RWPE2 (cell line): ENCODE measurements around the gene PTPRD.
"Not testable (repeated sequence)": the region's sequence is repeated elsewhere in the genome, so short reads cannot be mapped to it uniquely, and the experiment has no call there.

Experiments used
- ATAC-seq: fragments of 200-7000 bp; cut with Tn5 transposase; 3 replicates; pipeline ENCODE4 v1.9.1; 2021; ENCODE audit warnings: low read depth
- DNase-seq: peaks from one replicate; pipeline ENCODE4 v3.0.0-alpha.2; 2020; ENCODE audit warnings: low spot score
- H3K27ac ChIP-seq: fragments of 450-650 bp; 2 replicates; pipeline ENCODE4 v1.5.1; 2017; ENCODE audit warnings: mild to moderate bottlenecking; ENCODE audit not compliant: poor library complexity, severe bottlenecking
- H3K27me3 ChIP-seq: fragments of 250-450 bp; sonication (Bioruptor Pico); 2 replicates; pipeline ENCODE4 v1.5.1; 2021; ENCODE audit warnings: mild to moderate bottlenecking, moderate library complexity; ENCODE audit not compliant: insufficient read depth, poor library complexity, severe bottlenecking
- H3K36me3 ChIP-seq: fragments of 250-450 bp; sonication (Bioruptor Pico); 2 replicates; pipeline ENCODE4 v1.5.1; 2020; ENCODE audit warnings: low read depth, mild to moderate bottlenecking, moderate library complexity
- H3K4me1 ChIP-seq: fragments of 250-450 bp; sonication (Bioruptor Pico); 2 replicates; pipeline ENCODE4 v1.5.1; 2021; ENCODE audit warnings: mild to moderate bottlenecking, moderate library complexity; ENCODE audit not compliant: insufficient read depth, poor library complexity, severe bottlenecking
- H3K4me3 ChIP-seq: fragments of 250-450 bp; sonication (Bioruptor Pico); 2 replicates; pipeline ENCODE4 v1.5.1; 2021; ENCODE audit warnings: mild to moderate bottlenecking, moderate library complexity; ENCODE audit not compliant: severe bottlenecking
- H3K9me3 ChIP-seq: fragments of 250-450 bp; sonication (Bioruptor Pico); 2 replicates; pipeline ENCODE4 v1.5.1; 2021; ENCODE audit warnings: mild to moderate bottlenecking, moderate library complexity; ENCODE audit not compliant: severe bottlenecking
- TF ChIP-seq, protein P1 (sequence below): fragments of 450-650 bp; IDR thresholded peaks from one replicate; pipeline ENCODE4 v1.5.1; 2017; ENCODE audit warnings: mild to moderate bottlenecking, moderate library complexity; ENCODE audit not compliant: poor library complexity, severe bottlenecking

The PTPRD gene

DNA sequence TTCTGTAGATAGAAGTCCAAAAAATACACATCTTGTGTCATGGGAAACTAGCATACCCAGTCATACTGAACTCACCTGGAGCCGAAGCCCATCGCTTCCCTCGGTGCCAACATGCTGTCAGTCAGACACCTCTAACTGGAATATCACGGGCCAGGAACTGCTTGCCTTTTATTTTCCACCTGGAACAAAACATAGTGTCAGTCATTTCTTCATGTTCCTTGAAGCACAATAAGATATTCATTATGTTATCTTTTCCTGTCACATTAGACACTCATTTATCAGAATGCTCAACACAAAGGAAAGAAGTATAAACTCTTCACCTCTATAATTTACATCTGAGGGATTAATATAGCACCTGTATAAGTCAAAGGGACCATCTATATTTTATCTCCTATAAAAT is 674.4 kb downstream of the PTPRD start:
- Histone ChIP-seq H3K9me3 (no peaks in the 10 kb centered on the region), H3K4me1 (no peaks in the 10 kb centered on the region), H3K4me3 (no peak overlapping the region), H3K27me3 (no peaks in the 10 kb centered on the region), H3K27ac (no peak overlapping the region), H3K36me3 (no peaks in the 10 kb centered on the region)
- no peak for DNase-seq
- TF ChIP-seq, protein P1, sequence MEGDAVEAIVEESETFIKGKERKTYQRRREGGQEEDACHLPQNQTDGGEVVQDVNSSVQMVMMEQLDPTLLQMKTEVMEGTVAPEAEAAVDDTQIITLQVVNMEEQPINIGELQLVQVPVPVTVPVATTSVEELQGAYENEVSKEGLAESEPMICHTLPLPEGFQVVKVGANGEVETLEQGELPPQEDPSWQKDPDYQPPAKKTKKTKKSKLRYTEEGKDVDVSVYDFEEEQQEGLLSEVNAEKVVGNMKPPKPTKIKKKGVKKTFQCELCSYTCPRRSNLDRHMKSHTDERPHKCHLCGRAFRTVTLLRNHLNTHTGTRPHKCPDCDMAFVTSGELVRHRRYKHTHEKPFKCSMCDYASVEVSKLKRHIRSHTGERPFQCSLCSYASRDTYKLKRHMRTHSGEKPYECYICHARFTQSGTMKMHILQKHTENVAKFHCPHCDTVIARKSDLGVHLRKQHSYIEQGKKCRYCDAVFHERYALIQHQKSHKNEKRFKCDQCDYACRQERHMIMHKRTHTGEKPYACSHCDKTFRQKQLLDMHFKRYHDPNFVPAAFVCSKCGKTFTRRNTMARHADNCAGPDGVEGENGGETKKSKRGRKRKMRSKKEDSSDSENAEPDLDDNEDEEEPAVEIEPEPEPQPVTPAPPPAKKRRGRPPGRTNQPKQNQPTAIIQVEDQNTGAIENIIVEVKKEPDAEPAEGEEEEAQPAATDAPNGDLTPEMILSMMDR: no peak
- ATAC-seq: no peak

DNA sequence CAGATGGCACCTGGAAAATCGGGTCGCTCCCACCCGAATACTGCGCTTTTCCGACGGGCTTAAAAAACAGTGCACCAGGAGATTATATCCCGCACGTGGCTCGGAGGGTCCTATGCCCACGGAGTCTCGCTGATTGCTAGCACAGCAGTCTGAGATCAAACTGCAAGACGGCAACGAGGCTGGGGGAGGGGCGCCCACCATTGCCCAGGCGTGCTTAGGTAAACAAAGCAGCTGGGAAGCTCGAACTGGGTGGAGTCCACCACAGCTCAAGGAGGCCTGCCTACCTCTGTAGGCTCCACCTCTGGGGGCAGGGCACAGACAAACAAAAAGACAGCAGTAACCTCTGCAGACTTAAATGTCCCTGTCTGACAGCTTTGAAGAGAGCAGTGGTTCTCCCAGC is 681.3 kb downstream of the PTPRD start:
- ATAC-seq, H3K36me3 ChIP-seq, H3K9me3 ChIP-seq, H3K4me3 ChIP-seq, H3K27ac ChIP-seq, DNase-seq, H3K27me3 ChIP-seq, H3K4me1 ChIP-seq: not testable (repeated sequence)

DNA sequence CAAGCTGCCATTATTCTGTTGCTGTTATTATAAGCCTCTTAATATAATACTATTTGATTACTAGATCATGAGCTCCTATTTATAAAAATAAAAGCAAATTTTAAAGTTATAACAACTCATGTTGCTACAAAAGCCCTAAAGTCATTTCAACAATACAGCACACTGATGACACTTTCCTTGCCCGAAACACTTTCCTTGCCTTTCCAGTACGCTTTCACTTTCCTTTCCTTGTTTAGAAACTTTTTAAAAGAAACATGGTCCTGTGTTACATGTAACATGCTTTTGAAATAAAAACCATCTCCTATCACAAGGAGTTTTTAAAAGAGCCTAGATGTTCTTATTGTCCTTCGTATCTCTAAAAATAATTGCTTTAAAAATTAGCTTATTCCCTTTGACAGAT is 688.4 kb downstream of the PTPRD start:
- Histone ChIP-seq H3K27ac (no peak overlapping the region), H3K36me3 (no peaks in the 10 kb centered on the region), H3K4me1 (no peaks in the 10 kb centered on the region), H3K9me3 (no peaks in the 10 kb centered on the region), H3K4me3 (no peak overlapping the region), H3K27me3 (no peaks in the 10 kb centered on the region)
- no peak for DNase-seq
- no peak for ATAC-seq
- TF ChIP-seq, protein P1: no peak

DNA sequence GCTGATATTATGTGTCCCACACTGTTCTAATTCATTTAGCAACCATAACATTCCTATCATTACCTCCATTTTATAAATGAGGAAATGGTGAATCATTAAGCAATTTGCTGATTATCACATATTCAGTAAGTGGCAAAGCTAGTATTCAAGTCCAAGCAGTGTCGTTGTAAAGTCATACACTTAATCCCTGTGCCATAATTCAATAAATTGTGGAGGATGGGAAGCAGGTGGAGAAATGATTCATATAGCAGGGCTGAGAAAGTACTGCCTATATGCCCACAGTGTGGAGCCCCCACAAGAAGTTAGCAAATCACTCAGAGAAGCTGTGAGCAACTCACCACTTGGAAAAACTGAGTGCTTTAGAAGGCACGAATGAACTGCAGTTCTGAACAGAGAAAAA is 691.0 kb downstream of the PTPRD start:
- TF ChIP-seq, protein P1: no peak
- H3K9me3 ChIP-seq: no peaks in the 10 kb centered on the region
- no peak for DNase-seq

DNA sequence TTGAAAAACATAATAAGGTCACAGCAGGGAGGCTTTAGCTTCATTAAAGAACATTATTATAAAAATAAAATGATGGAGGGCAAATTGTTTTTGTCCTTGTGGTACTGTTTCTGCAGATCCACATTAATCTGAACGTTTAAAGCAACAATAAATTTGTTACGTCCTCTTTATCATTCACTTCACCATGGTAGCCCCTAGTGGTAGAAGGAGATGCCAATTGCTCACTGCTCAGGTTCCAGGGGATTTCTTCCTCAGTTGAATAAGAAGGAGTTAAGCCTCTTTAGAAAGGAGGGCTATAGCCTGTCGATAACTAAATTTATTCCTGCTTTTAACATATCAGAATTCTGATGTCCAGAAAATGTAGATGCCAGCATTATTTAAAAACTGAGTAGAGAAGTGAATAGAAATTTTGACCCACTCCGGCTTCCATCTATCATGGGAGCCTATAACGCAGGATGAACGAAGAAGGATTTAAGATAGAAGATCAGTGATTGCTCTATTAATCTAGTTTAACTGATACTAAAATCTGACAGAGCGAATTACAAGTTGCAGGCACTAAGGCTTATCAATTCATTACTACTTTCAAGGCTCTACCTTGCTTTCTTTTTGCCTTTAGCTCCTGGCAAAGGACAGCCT is 692.3 kb downstream of the PTPRD start:
- H3K4me3 ChIP-seq: no peak overlapping the region
- peaks cover 4% of the 10 kb centered on the region for H3K27me3 ChIP-seq
- no peak for ATAC-seq
- H3K9me3 ChIP-seq: no peaks in the 10 kb centered on the region
- TF ChIP-seq, protein P1: no peak
- DNase-seq: no peak
- no peak overlapping the region for H3K27ac ChIP-seq
- no peaks in the 10 kb centered on the region for H3K4me1 ChIP-seq
- no peaks in the 10 kb centered on the region for H3K36me3 ChIP-seq

More for the DNA sequence above, 691.0 kb downstream of the PTPRD start:
- Histone ChIP-seq H3K27ac (no peak overlapping the region), H3K4me3 (no peak overlapping the region), H3K27me3 (no peaks in the 10 kb centered on the region), H3K36me3 (no peaks in the 10 kb centered on the region), H3K4me1 (no peaks in the 10 kb centered on the region)
- ATAC-seq: no peak
